H1 (cell line): ENCODE results near the gene MOGAT2. TPM values are rescaled to one million over a fixed set of nuclear protein-coding genes. Genes with fewer than 3 reads are reported as not detected.

Experiments used
- BCL11A ChIP-seq, 2 experiments: IDR thresholded peaks; one replicate each; pipeline ENCODE4 v1.6.1; 2011; ENCODE audit warnings: low read depth in 2 of 2, low read length in 2 of 2, mild to moderate bottlenecking in 2 of 2
- CBX5 ChIP-seq: fragments of 300-800, 300-1000 bp; sonication (generic); IDR thresholded peaks from 2 replicates; pipeline ENCODE4 v1.7.1; 2016; ENCODE audit warnings: antibody characterized with exemption, low read length, low read depth
- CHD1 ChIP-seq: IDR thresholded peaks from 2 replicates; pipeline ENCODE4 v1.6.1; 2012; ENCODE audit warnings: low read depth, low read length, improper control_type of control experiment
- CHD2 ChIP-seq: IDR thresholded peaks from 2 replicates; pipeline ENCODE4 v1.6.1; 2012; ENCODE audit warnings: low read length, improper control_type of control experiment
- EGR1 ChIP-seq: IDR thresholded peaks from 2 replicates; pipeline ENCODE4 v1.6.1; 2011; ENCODE audit warnings: low read depth, low read length, borderline replicate concordance
- FOSL1 ChIP-seq: IDR thresholded peaks from 2 replicates; pipeline ENCODE4 v1.6.1; 2011; ENCODE audit warnings: mild to moderate bottlenecking, low read depth, low read length, moderate library complexity; ENCODE audit not compliant: insufficient read depth
- HDAC2 ChIP-seq, 2 experiments: fragments of 300-600 bp in 1 of 2; sonication (generic) in 1 of 2; IDR thresholded peaks; 2 replicates each; pipeline ENCODE4 v1.6.1; 2011 to 2012; ENCODE audit warnings: low read depth in 2 of 2, low read length in 2 of 2, mild to moderate bottlenecking in 2 of 2, moderate library complexity in 2 of 2, borderline replicate concordance in 1 of 2, inconsistent platforms in 1 of 2
- NANOG ChIP-seq: IDR thresholded peaks from 2 replicates; pipeline ENCODE4 v1.6.1; 2011; ENCODE audit warnings: low read length, low read depth, mild to moderate bottlenecking, inconsistent platforms; ENCODE audit not compliant: insufficient read depth, poor library complexity, severe bottlenecking
- PHF8 ChIP-seq: fragments of 200-600 bp; sonication (generic); conservative IDR thresholded peaks from 2 replicates; pipeline ENCODE4 v1.7.1; 2012; ENCODE audit warnings: low read depth, mild to moderate bottlenecking, inconsistent platforms, low read length, moderate library complexity
- RFX5 ChIP-seq: IDR thresholded peaks from 2 replicates; pipeline ENCODE4 v1.6.1; 2011; ENCODE audit warnings: low read depth, low read length, improper control_type of control experiment, borderline replicate concordance
- polyA plus RNA-seq, 7 experiments: library from polyadenylated mRNA; depleted of rRNA in 3 of 7; stranded (reverse) in 5 of 7; unstranded in 2 of 7; fragments of >200 nt in 5 of 7; fragments of 200-250 nt in 2 of 7; gene quantifications; 1 replicate in 5 of 7; 2 replicates in 1 of 7; 4 replicates in 1 of 7; pipeline versions ENCODE4 v1.2.1 to v1.2.3, GENCODE V29; 2011 to 2013; ENCODE audit warnings: missing spikeins in 2 of 7, mixed read lengths in 2 of 7
- total RNA-seq: library from RNA; stranded (reverse); fragmentation: NEBNext Ultra II Directional; extraction: Animal tissue kit (Norgen Biotek cat#: 25700); gene quantifications from 2 replicates; pipeline ENCODE4 v1.2.1, GENCODE V29; 2021

The MOGAT2 gene
- total and polyA plus RNA-seq, 2 of the 8 experiments (the other 6 are each of a cell fraction or from before 2014, with no cell fraction given) = not detected

GRCh38 chr11:75718419-75719339 is 1.0 kb downstream of the MOGAT2 start (continued):
- TF ChIP-seq CHD2 (no peak), EGR1 (no peak), RFX5 (no peak), HDAC2 (IDR thresholded peaks at IDR 0.05; ENCODE audit: borderline replicate concordance in 1 of 2, low read depth in 2 of 2, low read length in 2 of 2) (no peak), CBX5 (no peak), NANOG (no peak), CHD1 (no peak), PHF8 (no peak), BCL11A (IDR thresholded peaks at IDR 0.05; ENCODE audit: low read depth in 2 of 2, low read length in 2 of 2) (no peak), FOSL1 (no peak)
